GM21786 (cell line): ENCODE results near the gene GMEB2.

ENCODE experiments used
- ATAC-seq: cut with Tn5 transposase; IDR thresholded peaks from one replicate; pipeline ENCODE4 v1.9.1; 2021; ENCODE audit not compliant: unreplicated experiment

Gene GMEB2

GRCh38 chr20:63590218-63591146 is 36.4 kb downstream of the GMEB2 start:
- no peak for ATAC-seq

DNA sequence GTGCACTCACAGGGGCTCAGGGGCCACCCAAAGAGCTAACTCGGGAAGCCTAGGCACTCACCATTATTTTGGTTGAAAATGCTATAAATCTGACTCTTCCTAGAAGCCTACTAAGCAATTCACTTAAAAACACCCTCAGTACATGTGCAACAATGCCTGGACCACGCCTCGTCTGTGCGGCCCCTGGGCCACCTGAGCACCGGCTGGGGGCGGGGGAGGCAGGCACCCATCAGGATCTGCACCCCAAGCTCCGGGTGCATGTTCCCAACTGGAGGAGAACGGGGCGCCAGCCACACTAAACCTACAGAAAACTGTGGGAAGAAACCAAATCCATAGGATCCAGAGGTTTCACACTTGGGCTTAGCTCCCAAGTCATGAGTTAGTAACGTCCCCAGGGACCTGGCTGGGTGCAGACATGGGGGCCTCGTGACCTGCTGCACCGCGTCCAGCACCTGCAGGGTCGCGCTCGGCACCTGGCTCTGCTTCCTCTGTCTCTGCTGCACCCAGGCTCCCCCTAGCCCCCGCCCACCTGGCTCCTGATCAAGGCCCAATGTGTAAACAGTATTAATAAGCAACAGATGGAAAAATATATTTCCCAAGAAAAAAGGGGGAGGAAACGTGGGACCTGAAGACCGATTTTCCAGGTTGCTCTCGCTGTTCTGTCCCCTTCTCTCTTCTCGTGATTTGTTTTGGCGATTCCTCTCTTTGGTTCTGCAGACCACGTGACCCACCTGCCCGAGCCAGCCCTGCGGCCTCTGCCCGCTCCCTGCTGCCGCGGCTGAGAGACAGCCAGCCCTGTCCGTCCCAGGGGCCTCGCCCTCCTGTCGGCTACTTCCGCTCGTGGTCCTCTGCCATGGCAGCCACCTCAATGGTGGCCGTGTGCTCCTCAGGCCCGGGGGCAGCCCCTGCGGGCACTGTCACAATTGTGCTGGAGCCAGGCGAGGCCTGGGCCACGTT is 37.4 kb downstream of the GMEB2 start:
- no peak for ATAC-seq

GRCh38 chr20:63588641-63589041 is 38.3 kb downstream of the GMEB2 start:
- no peak for ATAC-seq

DNA sequence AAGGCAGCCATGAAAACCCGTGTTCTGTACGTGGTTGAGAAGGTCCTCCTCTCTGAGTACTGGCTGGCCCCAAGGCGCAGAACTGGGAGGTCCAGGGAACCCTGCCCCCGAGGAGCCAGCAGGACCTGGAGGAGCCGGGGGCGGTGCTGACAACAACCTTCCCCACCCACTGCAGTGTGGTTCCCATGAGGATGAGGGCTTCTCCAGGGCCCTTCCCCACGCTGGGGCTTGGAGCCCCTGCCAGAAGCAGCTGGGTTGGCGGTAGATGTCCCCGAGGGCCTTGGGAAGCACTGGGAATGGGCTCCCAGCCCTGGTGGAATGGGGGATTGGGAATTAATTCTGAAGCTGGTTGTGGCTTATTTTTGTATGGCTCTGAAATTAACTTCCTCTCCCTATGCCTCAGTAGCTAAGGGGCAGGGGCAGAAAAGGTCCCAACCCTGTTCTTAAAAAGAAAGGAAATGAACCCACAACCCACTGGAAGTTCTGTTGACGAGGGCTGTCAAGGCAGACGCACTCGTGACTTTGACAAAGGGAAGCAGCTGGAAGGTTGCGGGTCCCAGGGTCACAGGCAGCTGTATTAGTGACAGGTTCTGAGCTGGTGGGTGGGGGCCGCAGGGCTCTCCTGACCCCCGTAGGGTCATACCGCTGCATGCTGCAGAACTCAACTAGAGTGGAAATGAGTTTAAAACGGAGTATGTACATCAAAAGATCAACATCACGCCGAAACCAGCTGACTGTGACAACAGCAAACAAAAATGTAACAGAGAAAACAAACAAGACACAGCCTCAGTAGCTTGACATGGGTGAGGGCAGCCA is 38.9 kb downstream of the GMEB2 start:
- no peak for ATAC-seq

- no peak for ATAC-seq
Measured at GRCh38 chr20:63587256-63587655, 39.6 kb downstream of the GMEB2 start.

DNA sequence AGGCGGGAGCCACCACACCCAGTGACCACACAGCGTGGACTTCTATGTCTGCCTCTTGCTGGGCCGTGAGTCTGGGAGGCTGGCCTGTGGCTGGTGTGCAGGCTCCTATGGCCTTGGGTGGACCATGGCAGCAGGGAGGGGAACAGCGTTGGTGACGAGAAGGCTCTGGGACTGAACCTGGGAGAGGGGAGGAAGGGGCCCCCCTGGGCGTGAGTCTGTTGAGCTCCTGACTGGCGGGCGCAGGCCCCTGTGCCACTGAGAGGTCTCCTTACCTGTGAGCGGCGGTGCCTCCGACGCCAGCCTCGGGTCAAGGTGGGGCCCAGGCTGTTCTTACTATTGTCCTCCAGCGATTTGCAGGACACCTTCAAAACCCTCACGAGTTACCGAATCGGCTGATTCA is 40.1 kb downstream of the GMEB2 start:
- no peak for ATAC-seq

DNA sequence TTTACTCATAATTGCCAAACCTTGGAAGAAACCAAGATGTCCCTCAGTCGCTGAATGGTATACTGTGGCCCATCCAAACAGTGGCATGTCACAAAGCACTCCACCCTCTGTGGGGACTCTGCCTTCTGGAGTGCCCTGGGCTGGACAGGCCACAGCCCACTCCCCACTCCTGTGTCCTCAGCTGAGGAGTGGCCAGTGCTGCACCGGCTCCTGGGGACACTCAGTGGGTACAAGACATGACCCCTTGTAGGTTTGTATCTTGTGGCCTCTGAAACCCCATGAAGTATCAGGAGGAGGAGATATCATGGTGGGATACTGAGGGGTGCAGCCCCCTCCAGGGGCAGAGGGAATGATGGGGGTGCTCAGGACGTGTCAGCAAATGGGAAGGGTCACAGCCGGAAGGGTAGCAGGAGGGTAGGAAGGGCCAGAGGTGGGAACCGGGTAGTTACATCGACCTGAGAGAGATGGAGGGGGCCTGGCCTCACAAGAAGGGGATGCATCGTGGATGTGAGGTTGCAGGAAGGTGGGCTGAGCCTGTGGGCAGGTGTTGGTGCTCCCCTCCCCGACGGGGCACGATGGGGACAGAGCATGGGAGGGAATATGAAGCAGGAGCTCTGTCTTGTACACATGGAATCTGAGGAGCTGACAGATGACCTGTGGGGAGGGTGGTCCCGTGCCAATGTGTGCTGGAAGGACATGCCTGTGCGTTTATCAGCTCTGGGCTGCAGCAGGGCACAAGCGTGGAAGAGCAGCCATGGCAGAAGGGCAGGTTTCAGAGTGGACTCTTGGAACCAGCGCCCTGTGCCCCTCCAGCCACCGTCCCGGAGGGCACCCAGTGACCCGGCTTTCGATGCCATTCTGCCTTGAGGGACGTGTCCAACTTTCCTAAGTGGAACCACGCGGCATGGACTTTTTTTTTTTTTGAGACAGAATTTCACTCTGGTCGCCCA is 41.0 kb downstream of the GMEB2 start:
- ATAC-seq, result no peak

- no peak for ATAC-seq
Measured at GRCh38 chr20:63582382-63583063, 44.4 kb downstream of the GMEB2 start.

- ATAC-seq, result no peak
Measured at GRCh38 chr20:63580796-63581461, 46.0 kb downstream of the GMEB2 start.

GRCh38 chr20:63579017-63579694 is 47.7 kb downstream of the GMEB2 start:
- no peak for ATAC-seq

GRCh38 chr20:63578224-63579016 is 48.5 kb downstream of the GMEB2 start:
- ATAC-seq, result no peak

DNA sequence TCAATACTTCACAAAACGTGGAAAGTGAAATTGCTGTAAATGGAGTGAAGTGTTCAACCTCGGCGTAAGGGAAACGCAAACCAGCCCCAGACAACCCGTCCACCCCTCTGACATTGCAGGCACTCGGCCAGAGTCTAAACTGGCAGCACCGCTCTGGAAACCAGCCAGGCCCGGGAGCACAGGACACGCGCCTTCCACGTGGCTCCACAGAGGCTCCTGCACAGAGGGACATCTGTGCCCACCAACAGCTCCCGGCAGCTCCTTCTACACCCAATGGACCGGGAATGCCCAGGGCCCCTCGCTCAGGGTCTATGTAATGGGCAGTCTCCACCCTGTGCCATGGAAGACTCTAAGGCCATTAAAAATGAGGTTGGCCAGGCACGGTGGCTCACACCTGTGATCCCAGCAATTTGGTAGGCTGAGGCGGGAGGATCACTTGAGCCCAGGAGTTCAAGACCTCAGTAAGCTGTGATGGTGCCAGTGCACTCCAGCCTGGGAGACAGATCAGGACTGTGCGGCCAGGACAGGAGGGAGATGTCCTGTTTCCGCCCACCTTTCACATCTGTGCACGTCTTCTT is 49.5 kb downstream of the GMEB2 start:
- ATAC-seq, result no peak

- no peak for ATAC-seq
Measured at GRCh38 chr20:63576311-63576710, 50.6 kb downstream of the GMEB2 start.

GRCh38 chr20:63574829-63575743 is 51.8 kb downstream of the GMEB2 start:
- ATAC-seq, result no peak

- ATAC-seq, result peak; percentile 65
Measured at GRCh38 chr20:63574156-63574828, 52.6 kb downstream of the GMEB2 start, which contains the start of gene HELZ2. Gene HELZ2 (minus strand): TSS chr20:63574239. CDS start chr20:63572385, 1,854 bp downstream.
